Left ventricle myocardium superior (tissue), 1 donor: ENCODE measurements around the gene GPATCH8. TPM values are rescaled to one million over a fixed set of nuclear protein-coding genes. Genes with fewer than 3 reads are reported as not detected.
A peak's percentile ranks its signal among the peaks of the same experiment; 100 is the strongest.

Experiments
- ATAC-seq: fragments of 200-7000 bp; cut with Tn5 transposase; one replicate; pipeline ENCODE4 v1.9.1; 2020; ENCODE audit warnings: mild to moderate bottlenecking, moderate library complexity
- DNase-seq: peaks from one replicate; pipeline ENCODE4 v3.0.0-alpha.2; 2020
- intact Hi-C: fragments of 100-400 bp; cut with micrococcal nuclease; formaldehyde crosslinking; loops from one replicate; pipeline ENCODE4 v1.11.0; 2022
- total RNA-seq: library from RNA; stranded (reverse); fragmentation: NEBNext Ultra II Directional; extraction: Animal tissue kit (Norgen Biotek cat#: 25700); gene quantifications from one replicate; pipeline ENCODE4 v1.2.1, GENCODE V29; 2021
- donor health status: DM: no; HTN: yes; CAD: no; lungs with severe emphysema.

GPATCH8 gene
- total RNA-seq, 1 donor from 2014 or later: 19.8 TPM

- DNase-seq: peak; percentile 83
- intact Hi-C loops: no loop called here
- peak; percentile 66 for ATAC-seq
These were observed 152.4 kb downstream of the GPATCH8 start for GRCh38 chr17:44350733-44351226.

GRCh38 chr17:44349553-44350070, 153.6 kb downstream of the GPATCH8 start:
- intact Hi-C loops: no loop called here

GRCh38 chr17:44348988-44349364, 154.2 kb downstream of the GPATCH8 start:
- DNase-seq: no peak
- no peak for ATAC-seq
- intact Hi-C loops: no loop called here

More at GRCh38 chr17:44349553-44350070, 153.6 kb downstream of the GPATCH8 start:
- ATAC-seq: no peak
- DNase-seq: no peak

GRCh38 chr17:44348234-44348987, 154.8 kb downstream of the GPATCH8 start:
- DNase-seq: no peak
- intact Hi-C loops: no loop called here
- no peak for ATAC-seq

Other genes starting within 250 kb of the GPATCH8 start
- gene SLC4A1, start 235.3 kb downstream of the GPATCH8 start, total RNA-seq: not detected
- gene RUNDC3A, start 194.8 kb downstream of the GPATCH8 start, total RNA-seq: 0.45 TPM
- 52.3 TPM for gene SLC25A39, start 178.6 kb downstream of the GPATCH8 start, total RNA-seq
- 156 TPM for gene GRN, start 158.1 kb downstream of the GPATCH8 start, total RNA-seq
- 0.72 TPM for gene FAM171A2, start 139.6 kb downstream of the GPATCH8 start, total RNA-seq
- 0.72 TPM for gene ITGA2B, start 113.8 kb downstream of the GPATCH8 start, total RNA-seq
- gene FZD2, start 54.1 kb upstream of the GPATCH8 start, total RNA-seq: 3.1 TPM
- gene MEIOC, start 153.1 kb upstream of the GPATCH8 start, total RNA-seq: not detected
- gene CCDC43, start 186.4 kb upstream of the GPATCH8 start, total RNA-seq: 31.0 TPM
- gene DBF4B, start 205.3 kb upstream of the GPATCH8 start, total RNA-seq: 4.9 TPM